DND-41 (cell line): Measurements from ENCODE around the gene SPEM1.

Source experiments
- ATAC-seq: fragments of 200-7000 bp; cut with Tn5 transposase; 3 replicates; pipeline ENCODE4 v1.9.1; 2021; ENCODE audit warnings: low read depth; ENCODE audit not compliant: insufficient read depth
- DNase-seq: peaks from one replicate; pipeline ENCODE4 v3.0.0-alpha.2; 2020
- H2AFZ ChIP-seq: 2 replicates; pipeline ENCODE4 v1.6.0; 2012; ENCODE audit warnings: low read depth, low read length
- H3K27ac ChIP-seq: 2 replicates; pipeline ENCODE4 v1.5.1; 2012; ENCODE audit warnings: low read length, inconsistent platforms
- H3K27me3 ChIP-seq: fragments of 200-600 bp; sonication (generic); 2 replicates; pipeline ENCODE4 v1.6.0; 2012; ENCODE audit warnings: low read length, mild to moderate bottlenecking, inconsistent platforms; ENCODE audit not compliant: insufficient read depth, poor library complexity
- H3K36me3 ChIP-seq: 2 replicates; pipeline ENCODE4 v1.5.1; 2012; ENCODE audit warnings: low read length, inconsistent platforms; ENCODE audit not compliant: insufficient read depth
- H3K4me1 ChIP-seq: 2 replicates; pipeline ENCODE4 v1.5.1; 2012; ENCODE audit warnings: mild to moderate bottlenecking, low read length; ENCODE audit not compliant: insufficient read depth
- H3K4me2 ChIP-seq: 2 replicates; pipeline ENCODE4 v1.6.0; 2012; ENCODE audit warnings: mild to moderate bottlenecking, moderate library complexity, low read length, inconsistent platforms; ENCODE audit not compliant: insufficient read depth
- H3K4me3 ChIP-seq, 2 experiments: fragments of 200-600 bp in 1 of 2; shearing (Covaris generic) in 1 of 2; 2 replicates each; pipeline ENCODE4 v1.5.1; 2012 to 2016; ENCODE audit warnings: inconsistent platforms in 2 of 2, low read length in 2 of 2, mild to moderate bottlenecking in 2 of 2, low read depth in 1 of 2, moderate library complexity in 1 of 2
- H3K79me2 ChIP-seq: 2 replicates; pipeline ENCODE4 v1.6.0; 2012; ENCODE audit warnings: low read length, inconsistent platforms; ENCODE audit not compliant: insufficient read depth
- H3K9ac ChIP-seq: 2 replicates; pipeline ENCODE4 v1.6.0; 2012; ENCODE audit warnings: low read depth, mild to moderate bottlenecking, inconsistent platforms, low read length, moderate library complexity
- H3K9me3 ChIP-seq: 2 replicates; pipeline ENCODE4 v1.5.1; 2012; ENCODE audit warnings: low read length, moderate library complexity, mild to moderate bottlenecking, inconsistent platforms; ENCODE audit not compliant: insufficient read depth, severe bottlenecking
- H4K20me1 ChIP-seq: 2 replicates; pipeline ENCODE4 v1.6.0; 2012; ENCODE audit warnings: low read length; ENCODE audit not compliant: insufficient read depth
- EZH2 ChIP-seq: IDR thresholded peaks from 3 replicates; pipeline ENCODE4 v1.6.1; 2012; ENCODE audit warnings: borderline replicate concordance, low read depth, mild to moderate bottlenecking, moderate library complexity, low read length, inconsistent platforms; ENCODE audit not compliant: severe bottlenecking
- TF ChIP-seq, protein P1 (sequence below): IDR thresholded peaks from 2 replicates; pipeline ENCODE4 v1.5.1; 2012; ENCODE audit warnings: borderline replicate concordance, low read length, moderate library complexity, mild to moderate bottlenecking; ENCODE audit not compliant: poor library complexity, severe bottlenecking; ENCODE audit errors: extremely low read depth

SPEM1 gene

DNA sequence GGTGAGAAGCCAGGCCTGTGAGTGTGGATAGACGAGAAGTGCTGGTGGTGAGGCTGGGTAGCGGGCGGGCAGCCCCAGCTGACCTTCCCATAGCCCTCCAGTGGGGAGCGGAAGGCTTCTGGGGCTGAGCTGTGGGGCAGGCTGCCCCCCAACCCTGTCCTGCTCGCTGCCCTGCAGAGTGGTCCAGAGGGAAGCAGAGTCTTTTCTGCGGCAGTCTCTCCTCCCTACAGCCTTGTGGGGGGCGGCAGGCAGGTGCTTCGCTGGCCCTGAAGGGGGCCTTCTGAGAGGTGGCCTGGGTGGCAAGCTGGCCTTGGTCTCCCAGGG, 8.7 kb upstream of the SPEM1 start:
- ATAC-seq (no peak), DNase-seq (no peak)
- no peak overlapping the region for H2AFZ ChIP-seq
- no peak overlapping the region for H3K4me2 ChIP-seq
- no peaks in the 10 kb centered on the region for H3K4me1 ChIP-seq
- no peaks in the 10 kb centered on the region for H3K79me2 ChIP-seq
- no peak overlapping the region for H3K27ac ChIP-seq
- H4K20me1 ChIP-seq = 0 out of 2 replicates have a peak, but pooled peaks cover 2% of the 10 kb centered on the region
- H3K27me3 ChIP-seq = no peaks in the 10 kb centered on the region
- H3K4me3 ChIP-seq = no peak overlapping the region
- TF ChIP-seq, protein P1, sequence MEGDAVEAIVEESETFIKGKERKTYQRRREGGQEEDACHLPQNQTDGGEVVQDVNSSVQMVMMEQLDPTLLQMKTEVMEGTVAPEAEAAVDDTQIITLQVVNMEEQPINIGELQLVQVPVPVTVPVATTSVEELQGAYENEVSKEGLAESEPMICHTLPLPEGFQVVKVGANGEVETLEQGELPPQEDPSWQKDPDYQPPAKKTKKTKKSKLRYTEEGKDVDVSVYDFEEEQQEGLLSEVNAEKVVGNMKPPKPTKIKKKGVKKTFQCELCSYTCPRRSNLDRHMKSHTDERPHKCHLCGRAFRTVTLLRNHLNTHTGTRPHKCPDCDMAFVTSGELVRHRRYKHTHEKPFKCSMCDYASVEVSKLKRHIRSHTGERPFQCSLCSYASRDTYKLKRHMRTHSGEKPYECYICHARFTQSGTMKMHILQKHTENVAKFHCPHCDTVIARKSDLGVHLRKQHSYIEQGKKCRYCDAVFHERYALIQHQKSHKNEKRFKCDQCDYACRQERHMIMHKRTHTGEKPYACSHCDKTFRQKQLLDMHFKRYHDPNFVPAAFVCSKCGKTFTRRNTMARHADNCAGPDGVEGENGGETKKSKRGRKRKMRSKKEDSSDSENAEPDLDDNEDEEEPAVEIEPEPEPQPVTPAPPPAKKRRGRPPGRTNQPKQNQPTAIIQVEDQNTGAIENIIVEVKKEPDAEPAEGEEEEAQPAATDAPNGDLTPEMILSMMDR = no peak
- no peak for TF ChIP-seq EZH2
- peaks cover 23% of the 10 kb centered on the region for H3K36me3 ChIP-seq
- H3K9ac ChIP-seq = no peak overlapping the region
- H3K9me3 ChIP-seq = no peaks in the 10 kb centered on the region

DNA sequence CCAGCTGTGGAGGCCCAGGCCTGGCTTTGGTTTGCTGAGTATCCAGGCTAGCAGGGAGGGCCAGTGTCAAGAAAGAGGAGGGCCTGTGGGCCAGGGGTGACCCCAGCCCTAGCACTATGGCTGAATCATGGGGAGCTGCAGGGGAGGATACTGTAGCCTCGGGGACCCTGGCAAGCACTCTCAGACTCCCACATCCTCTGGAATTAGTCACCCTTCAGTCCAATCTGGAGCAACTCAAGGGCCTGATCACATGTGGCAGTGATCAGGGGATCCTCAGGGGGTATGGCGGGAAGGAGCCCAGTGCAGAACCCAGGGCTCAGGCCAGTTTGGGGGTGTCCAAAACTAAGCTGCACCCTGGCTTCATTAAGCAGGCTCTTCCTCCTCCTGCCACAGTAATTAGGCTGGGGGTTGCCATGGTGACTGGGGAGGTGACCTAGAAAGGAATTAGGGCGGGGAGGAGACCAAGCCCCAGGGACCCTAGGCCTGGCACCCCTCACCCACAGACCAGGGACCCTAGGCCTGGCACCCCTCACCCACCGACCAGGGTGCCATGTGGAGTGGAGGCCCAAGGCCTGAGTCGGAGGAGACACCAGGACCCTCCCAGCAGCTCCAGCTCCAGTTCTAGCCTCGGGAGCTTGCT, 6.7 kb upstream of the SPEM1 start:
- peaks cover 22% of the 10 kb centered on the region for H3K36me3 ChIP-seq
- 0 out of 2 replicates have a peak, but pooled peaks cover 2% of the 10 kb centered on the region for H4K20me1 ChIP-seq
- TF ChIP-seq EZH2 = no peak
- TF ChIP-seq, protein P1 = no peak

GRCh38 chr17:7414837-7415236, 5.3 kb upstream of the SPEM1 start:
- ATAC-seq (no peak), DNase-seq (no peak)
- Histone ChIP-seq H3K4me1 (no peaks in the 10 kb centered on the region), H3K79me2 (no peaks in the 10 kb centered on the region), H3K27me3 (no peaks in the 10 kb centered on the region), H2AFZ (no peak overlapping the region), H3K9me3 (no peaks in the 10 kb centered on the region), H3K27ac (no peak overlapping the region), H3K9ac (no peak overlapping the region), H4K20me1 (no peaks in the 10 kb centered on the region), H3K36me3 (peaks cover 9% of the 10 kb centered on the region; the same call in 1 of the 2 replicates), H3K4me3 (no peak overlapping the region), H3K4me2 (no peak overlapping the region)
- TF ChIP-seq, protein P1 = no peak
- TF ChIP-seq EZH2 = no peak

More for the DNA sequence above, 6.7 kb upstream of the SPEM1 start:
- Histone ChIP-seq H2AFZ (no peak overlapping the region), H3K27ac (no peak overlapping the region), H3K9me3 (no peaks in the 10 kb centered on the region), H3K27me3 (no peaks in the 10 kb centered on the region), H3K79me2 (no peaks in the 10 kb centered on the region), H3K4me2 (no peak overlapping the region), H3K9ac (no peak overlapping the region), H3K4me3 (no peak overlapping the region), H3K4me1 (no peaks in the 10 kb centered on the region)
- ATAC-seq (no peak), DNase-seq (no peak)

DNA sequence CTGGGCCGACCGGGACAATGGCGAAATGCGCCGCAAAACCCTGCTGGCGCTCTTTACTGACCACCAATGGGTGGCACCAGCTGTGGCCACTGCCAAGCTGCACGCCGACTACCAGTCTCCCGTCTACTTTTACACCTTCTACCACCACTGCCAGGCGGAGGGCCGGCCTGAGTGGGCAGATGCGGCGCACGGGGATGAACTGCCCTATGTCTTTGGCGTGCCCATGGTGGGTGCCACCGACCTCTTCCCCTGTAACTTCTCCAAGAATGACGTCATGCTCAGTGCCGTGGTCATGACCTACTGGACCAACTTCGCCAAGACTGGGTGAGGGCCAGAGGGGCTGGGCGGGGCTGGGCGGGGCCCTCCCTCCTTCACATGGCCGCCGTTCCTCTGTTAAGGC, 4.3 kb upstream of the SPEM1 start:
- no peak for ATAC-seq
- no peak overlapping the region for H2AFZ ChIP-seq
- TF ChIP-seq, protein P1 = no peak
- no peak for TF ChIP-seq EZH2

More for the DNA sequence above, 4.3 kb upstream of the SPEM1 start:
- 0 out of 2 replicates have a peak, but pooled peaks cover under 1% of the 10 kb centered on the region for H3K36me3 ChIP-seq
- H3K4me2 ChIP-seq = no peak overlapping the region
- H3K9me3 ChIP-seq = no peaks in the 10 kb centered on the region
- H3K79me2 ChIP-seq = no peaks in the 10 kb centered on the region
- no peaks in the 10 kb centered on the region for H4K20me1 ChIP-seq
- no peak overlapping the region for H3K4me3 ChIP-seq
- no peak overlapping the region for H3K27ac ChIP-seq
- no peak for DNase-seq
- H3K9ac ChIP-seq = no peak overlapping the region
- H3K4me1 ChIP-seq = no peaks in the 10 kb centered on the region
- no peaks in the 10 kb centered on the region for H3K27me3 ChIP-seq
